Testis (tissue), 3 donors: ENCODE measurements around the gene FDXR. TPM values are rescaled to one million over a fixed set of nuclear protein-coding genes. Genes with fewer than 3 reads are reported as not detected.

Experiments used
- DNase-seq: peaks from one replicate; pipeline ENCODE4 v3.0.0-alpha.2; 2019
- H3K27ac ChIP-seq, 2 donors: fragments of 200-600 bp; sonication (generic); one replicate each; pipeline ENCODE4 v1.5.1; 2019
- H3K27me3 ChIP-seq: fragments of 200-600 bp; sonication (generic); one replicate; pipeline ENCODE4 v1.5.1; 2019
- H3K36me3 ChIP-seq: fragments of 200-600 bp; sonication (generic); one replicate; pipeline ENCODE4 v1.5.1; 2017; ENCODE audit warnings: low read depth; ENCODE audit errors: missing control alignments
- H3K4me1 ChIP-seq: fragments of 200-600 bp; sonication (generic); one replicate; pipeline ENCODE4 v1.5.1; 2019
- H3K4me3 ChIP-seq, 2 donors: fragments of 200-600 bp; sonication (generic); one replicate each; pipeline ENCODE4 v1.5.1; 2017 to 2019
- H3K9me3 ChIP-seq: fragments of 200-600 bp; sonication (generic); one replicate; pipeline ENCODE4 v1.5.1; 2017
- CTCF ChIP-seq, 3 experiments: fragments of 450-650 bp in 2 of 3; fragments of 200-600 bp in 1 of 3; sonication (generic) in 1 of 3; IDR thresholded peaks; one replicate each; pipeline ENCODE4 v1.5.1; 2016 to 2019; ENCODE audit warnings: antibody characterized with exemption in 3 of 3, mild to moderate bottlenecking in 2 of 3, moderate library complexity in 1 of 3
- POLR2A ChIP-seq: fragments of 450-650 bp; IDR thresholded peaks from one replicate; pipeline ENCODE4 v1.6.1; 2017; ENCODE audit warnings: antibody characterized with exemption, mild to moderate bottlenecking, moderate library complexity
- WGBS, 2 donors: methylation state at CpG; one replicate each; pipeline ENCODE4 v1.1.5; 2018; 5-methylcytosine and 5-hydroxymethylcytosine counted together
- intact Hi-C: fragments of 100-400 bp; cut with DNase I; formaldehyde crosslinking; loops from one replicate; pipeline ENCODE4 v1.15.1; 2023; ENCODE audit warnings: low total_unique reads
- polyA plus RNA-seq: library from polyadenylated mRNA; stranded (reverse); fragments of 350-450 nt; fragmentation: Illumina TruSeq; extraction: RNeasy Lipid Tissue Mini Kit (QIAGEN cat#74804); gene quantifications from one replicate; pipeline ENCODE4 v1.2.3, GENCODE V29; 2014; ENCODE audit warnings: low read depth, low replicate concordance; ENCODE audit not compliant: insufficient read depth
- total RNA-seq, 2 donors: library from RNA; depleted of rRNA; stranded (reverse); fragments of >200 nt; gene quantifications; one replicate each; pipeline ENCODE4 v1.2.3, GENCODE V29; 2016

Gene FDXR
- total and polyA plus RNA-seq, 3 donors from 2014 or later: 97.1 to 216 (median 204) TPM

- H3K9me3 ChIP-seq: no peaks in the 10 kb centered on the region
- no peak overlapping the region for H3K27ac ChIP-seq
- no peak for TF ChIP-seq POLR2A
- H3K36me3 ChIP-seq: no peaks in the 10 kb centered on the region
- intact Hi-C loops: no loop called here
- H3K27me3 ChIP-seq: no peaks in the 10 kb centered on the region
- DNase-seq: no peak
- H3K4me3 ChIP-seq: no peak overlapping the region
- 81 to 82% methylated on average over 4 to 7 of the region's 7 CpGs for WGBS, 2 donors
- H3K4me1 ChIP-seq: no peaks in the 10 kb centered on the region
Observed at GRCh38 chr17:74904687-74905409, 32.1 kb upstream of the FDXR start.

GRCh38 chr17:74903671-74904070 lies 30.9 kb upstream of the FDXR start:
- no peaks in the 10 kb centered on the region for H3K9me3 ChIP-seq
- TF ChIP-seq POLR2A (no peak), CTCF (IDR thresholded peaks at IDR 0.05) (no peak)
- H3K27me3 ChIP-seq: no peaks in the 10 kb centered on the region
- H3K27ac ChIP-seq: no peak overlapping the region
- no peak overlapping the region for H3K4me3 ChIP-seq
- intact Hi-C loops: no loop called here
- no peaks in the 10 kb centered on the region for H3K4me1 ChIP-seq
- no peak for DNase-seq
- H3K36me3 ChIP-seq: no peaks in the 10 kb centered on the region
- 74 to 77% methylated on average over 6 of the region's 6 CpGs for WGBS, 2 donors

GRCh38 chr17:74903034-74903433 lies 30.2 kb upstream of the FDXR start:
- Histone ChIP-seq H3K27me3 (no peaks in the 10 kb centered on the region), H3K9me3 (no peaks in the 10 kb centered on the region), H3K4me1 (no peaks in the 10 kb centered on the region), H3K36me3 (no peaks in the 10 kb centered on the region), H3K27ac (no peak overlapping the region), H3K4me3 (no peak overlapping the region)
- no peak for DNase-seq
- TF ChIP-seq CTCF (IDR thresholded peaks at IDR 0.05): no peak
- no peak for TF ChIP-seq POLR2A
- 87 to 91% methylated on average over 9 of the region's 9 CpGs for WGBS, 2 donors
- intact Hi-C loops: no loop called here

- no peaks in the 10 kb centered on the region for H3K4me1 ChIP-seq
- H3K27me3 ChIP-seq: no peaks in the 10 kb centered on the region
- no peak for DNase-seq
- H3K27ac ChIP-seq: no peak overlapping the region
- H3K9me3 ChIP-seq: no peaks in the 10 kb centered on the region
- TF ChIP-seq POLR2A (no peak), CTCF (IDR thresholded peaks at IDR 0.05) (no peak)
- WGBS, 2 donors: 84 to 86% methylated on average over 10 to 14 of the region's 14 CpGs
- intact Hi-C loops: no loop called here
- H3K36me3 ChIP-seq: no peaks in the 10 kb centered on the region
- no peak overlapping the region for H3K4me3 ChIP-seq
Observed at GRCh38 chr17:74901353-74902135, 28.8 kb upstream of the FDXR start.

- no peaks in the 10 kb centered on the region for H3K4me1 ChIP-seq
- intact Hi-C loops: no loop called here
- H3K4me3 ChIP-seq: no peak overlapping the region
- no peak for TF ChIP-seq CTCF (IDR thresholded peaks at IDR 0.05)
- TF ChIP-seq POLR2A: no peak
- no peaks in the 10 kb centered on the region for H3K27me3 ChIP-seq
- no peak for DNase-seq
- H3K27ac ChIP-seq: no peak overlapping the region
- H3K36me3 ChIP-seq: no peaks in the 10 kb centered on the region
- 85% methylated on average over 8 of the region's 8 CpGs for WGBS, 2 donors
- no peaks in the 10 kb centered on the region for H3K9me3 ChIP-seq
Observed at GRCh38 chr17:74900208-74900607, 27.4 kb upstream of the FDXR start.
